MM.1S (cell line): ENCODE data around the gene NDUFAF5.

Experiments used
- DNase-seq: peaks from one replicate; pipeline ENCODE4 v3.0.0-alpha.2; 2015
- H2AFZ ChIP-seq: fragments of 300-600 bp; sonication (generic); 2 replicates; pipeline ENCODE4 v1.6.0; 2016; ENCODE audit warnings: antibody characterized with exemption, low read length
- H3F3A ChIP-seq: fragments of 300-600 bp; sonication (generic); 2 replicates; pipeline ENCODE4 v1.6.1; 2016; ENCODE audit warnings: mild to moderate bottlenecking, antibody characterized with exemption, low read length, moderate library complexity, mixed read lengths; ENCODE audit not compliant: insufficient read depth
- H3K27ac ChIP-seq: fragments of 300-600 bp; sonication (generic); 2 replicates; pipeline ENCODE4 v1.5.1; 2016; ENCODE audit warnings: mild to moderate bottlenecking, low read length
- H3K27me3 ChIP-seq: fragments of 300-600 bp; sonication (generic); replicated peaks from 2 replicates; pipeline ENCODE4 v1.6.0; 2016; ENCODE audit warnings: low read length; ENCODE audit not compliant: insufficient read depth
- H3K36me3 ChIP-seq: fragments of 300-600 bp; sonication (generic); replicated peaks from 2 replicates; pipeline ENCODE4 v1.6.1; 2016; ENCODE audit warnings: mild to moderate bottlenecking, low read length, mixed read lengths; ENCODE audit not compliant: insufficient read depth
- H3K4me1 ChIP-seq: fragments of 300-600 bp; sonication (generic); 2 replicates; pipeline ENCODE4 v1.6.1; 2016; ENCODE audit warnings: low read length, mixed read lengths
- H3K4me2 ChIP-seq: fragments of 300-600 bp; sonication (generic); 2 replicates; pipeline ENCODE4 v1.6.0; 2016; ENCODE audit warnings: low read depth, low read length
- H3K4me3 ChIP-seq: fragments of 300-600 bp; sonication (generic); 2 replicates; pipeline ENCODE4 v1.5.1; 2016; ENCODE audit warnings: low read length, mixed read lengths
- H3K79me2 ChIP-seq: fragments of 300-600 bp; sonication (generic); 2 replicates; pipeline ENCODE4 v1.6.1; 2016; ENCODE audit warnings: mixed run types, low read length, mixed read lengths
- H3K9ac ChIP-seq: fragments of 300-600 bp; sonication (generic); 2 replicates; pipeline ENCODE4 v1.6.1; 2016; ENCODE audit warnings: low read length, mixed read lengths
- H3K9me2 ChIP-seq: fragments of 300-600 bp; sonication (generic); replicated peaks from 2 replicates; pipeline ENCODE4 v1.6.1; 2016; ENCODE audit warnings: mild to moderate bottlenecking, low read length, mixed read lengths; ENCODE audit not compliant: insufficient read depth
- H3K9me3 ChIP-seq: fragments of 300-600 bp; sonication (generic); replicated peaks from 2 replicates; pipeline ENCODE4 v1.6.1; 2016; ENCODE audit warnings: mild to moderate bottlenecking, low read length, mixed read lengths; ENCODE audit not compliant: insufficient read depth
- H4K20me1 ChIP-seq: fragments of 300-600 bp; sonication (generic); 2 replicates; pipeline ENCODE4 v1.6.1; 2016; ENCODE audit warnings: mild to moderate bottlenecking, low read length, moderate library complexity, mixed read lengths; ENCODE audit not compliant: insufficient read depth
- EZH2 ChIP-seq: fragments of 300-600 bp; sonication (generic); optimal IDR thresholded peaks from 2 replicates; pipeline ENCODE3; 2017; ENCODE audit warnings: low read depth, mild to moderate bottlenecking, antibody characterized with exemption, low read length, mixed read lengths
- EZH2phosphoT487 ChIP-seq: fragments of 300-600 bp; sonication (generic); IDR thresholded peaks from 2 replicates; pipeline ENCODE4 v1.6.1; 2018; ENCODE audit warnings: antibody characterized with exemption, low read length
- TF ChIP-seq, protein P1 (sequence below): fragments of 300-600 bp; sonication (generic); IDR thresholded peaks from 2 replicates; pipeline ENCODE4 v1.5.1; 2016; ENCODE audit warnings: antibody characterized with exemption, low read length, mixed read lengths

The NDUFAF5 gene

GRCh38 chr20:13765299-13765698 is 19.5 kb upstream of the NDUFAF5 start:
- Histone ChIP-seq H4K20me1 (no peaks in the 10 kb centered on the region), H3K4me3 (no peak overlapping the region), H3K27ac (no peak overlapping the region), H3K27me3 (no peaks in the 10 kb centered on the region), H3K4me2 (no peak overlapping the region), H2AFZ (no peak overlapping the region), H3K79me2 (peaks cover 3% of the 10 kb centered on the region; the same call in 1 of the 2 replicates), H3F3A (no peaks in the 10 kb centered on the region), H3K4me1 (peaks cover 11% of the 10 kb centered on the region), H3K9ac (no peak overlapping the region), H3K36me3 (peaks cover 2% of the 10 kb centered on the region; the same call in 1 of the 2 replicates), H3K9me3 (no peaks in the 10 kb centered on the region), H3K9me2 (no peaks in the 10 kb centered on the region)
- TF ChIP-seq EZH2 (no peak), EZH2phosphoT487 (no peak)
- TF ChIP-seq, protein P1, sequence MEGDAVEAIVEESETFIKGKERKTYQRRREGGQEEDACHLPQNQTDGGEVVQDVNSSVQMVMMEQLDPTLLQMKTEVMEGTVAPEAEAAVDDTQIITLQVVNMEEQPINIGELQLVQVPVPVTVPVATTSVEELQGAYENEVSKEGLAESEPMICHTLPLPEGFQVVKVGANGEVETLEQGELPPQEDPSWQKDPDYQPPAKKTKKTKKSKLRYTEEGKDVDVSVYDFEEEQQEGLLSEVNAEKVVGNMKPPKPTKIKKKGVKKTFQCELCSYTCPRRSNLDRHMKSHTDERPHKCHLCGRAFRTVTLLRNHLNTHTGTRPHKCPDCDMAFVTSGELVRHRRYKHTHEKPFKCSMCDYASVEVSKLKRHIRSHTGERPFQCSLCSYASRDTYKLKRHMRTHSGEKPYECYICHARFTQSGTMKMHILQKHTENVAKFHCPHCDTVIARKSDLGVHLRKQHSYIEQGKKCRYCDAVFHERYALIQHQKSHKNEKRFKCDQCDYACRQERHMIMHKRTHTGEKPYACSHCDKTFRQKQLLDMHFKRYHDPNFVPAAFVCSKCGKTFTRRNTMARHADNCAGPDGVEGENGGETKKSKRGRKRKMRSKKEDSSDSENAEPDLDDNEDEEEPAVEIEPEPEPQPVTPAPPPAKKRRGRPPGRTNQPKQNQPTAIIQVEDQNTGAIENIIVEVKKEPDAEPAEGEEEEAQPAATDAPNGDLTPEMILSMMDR = no peak
- DNase-seq = no peak

DNA sequence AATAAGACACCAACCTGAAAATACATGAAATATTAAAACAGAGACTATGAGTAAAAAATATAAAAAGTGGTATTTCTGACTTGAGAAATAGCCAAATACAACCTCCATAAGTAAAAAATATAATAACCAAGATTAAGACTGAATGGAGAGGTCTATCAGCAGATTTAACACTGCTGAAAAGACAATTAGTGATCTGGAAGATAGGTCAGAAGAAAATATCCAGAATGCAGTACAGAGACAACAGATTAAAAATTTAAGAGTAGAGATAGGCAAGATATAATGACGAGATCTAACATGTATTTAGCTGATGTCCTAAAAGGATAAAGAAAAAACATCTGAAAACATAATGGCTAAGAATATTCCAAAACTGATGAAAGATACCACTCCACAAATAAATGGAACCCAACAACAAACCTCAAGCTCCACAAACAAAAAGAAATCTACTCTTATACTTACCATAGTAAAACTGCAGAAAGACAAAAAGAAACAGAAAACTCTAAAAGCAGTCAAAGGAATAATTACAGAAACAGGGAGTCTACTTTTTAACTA is 18.9 kb upstream of the NDUFAF5 start:
- H3K4me2 ChIP-seq = no peak overlapping the region
- H3K9ac ChIP-seq = no peak overlapping the region
- H3K27me3 ChIP-seq = no peaks in the 10 kb centered on the region
- peaks cover 11% of the 10 kb centered on the region for H3K4me1 ChIP-seq
- H3K79me2 ChIP-seq = peaks cover 3% of the 10 kb centered on the region; the same call in 1 of the 2 replicates
- H3K4me3 ChIP-seq = no peak overlapping the region
- H3F3A ChIP-seq = no peaks in the 10 kb centered on the region
- H3K9me3 ChIP-seq = no peaks in the 10 kb centered on the region
- no peak overlapping the region for H3K27ac ChIP-seq
- no peak for DNase-seq
- no peaks in the 10 kb centered on the region for H3K9me2 ChIP-seq
- no peaks in the 10 kb centered on the region for H4K20me1 ChIP-seq
- H2AFZ ChIP-seq = no peak overlapping the region
- TF ChIP-seq EZH2 (no peak), EZH2phosphoT487 (no peak)
- TF ChIP-seq, protein P1 = no peak
- H3K36me3 ChIP-seq = peaks cover 8% of the 10 kb centered on the region; the same call in 1 of the 2 replicates

GRCh38 chr20:13770141-13770540 is 14.7 kb upstream of the NDUFAF5 start:
- H3K27ac ChIP-seq = no peak overlapping the region
- no peak overlapping the region for H3K4me3 ChIP-seq
- H3K9me3 ChIP-seq = no peaks in the 10 kb centered on the region
- no peak overlapping the region for H2AFZ ChIP-seq
- TF ChIP-seq, protein P1 = no peak
- TF ChIP-seq EZH2 = no peak
- TF ChIP-seq EZH2phosphoT487 = no peak
- no peaks in the 10 kb centered on the region for H4K20me1 ChIP-seq
- H3K79me2 ChIP-seq = no peaks in the 10 kb centered on the region
- no peak overlapping the region for H3K4me2 ChIP-seq
- no peak for DNase-seq
- no peaks in the 10 kb centered on the region; the same call in 1 of the 2 replicates for H3F3A ChIP-seq
- no peak overlapping the region for H3K9ac ChIP-seq
- H3K36me3 ChIP-seq = peaks cover 16% of the 10 kb centered on the region; the same call in 1 of the 2 replicates
- peaks cover 11% of the 10 kb centered on the region for H3K4me1 ChIP-seq
- no peaks in the 10 kb centered on the region for H3K27me3 ChIP-seq
- no peaks in the 10 kb centered on the region for H3K9me2 ChIP-seq
